H1 (cell line): ENCODE measurements around the gene DGKI. TPM values are rescaled to one million over a fixed set of nuclear protein-coding genes. Genes with fewer than 3 reads are reported as not detected.

Source experiments
- CTCF ChIA-PET: fragments of 300-600 bp; sonication (Branson Sonifier 250); formaldehyde crosslinking; loops from one replicate; lab custom pipeline; 2021; ENCODE audit not compliant: partially characterized antibody; lab: Charles Lee
- POLR2A ChIA-PET: fragments of 300-600 bp; sonication (Branson Sonifier 250); formaldehyde crosslinking; loops from one replicate; lab custom pipeline; 2021; ENCODE audit warnings: inconsistent platforms; ENCODE audit not compliant: partially characterized antibody; lab: Charles Lee
- DNase-seq, 2 experiments: peaks; one replicate each; pipeline versions ENCODE4 v3.0.0 to v3.0.0-alpha.2; 2010 to 2022; ENCODE audit warnings: low spot score in 2 of 2, low read depth in 1 of 2, mixed read lengths in 1 of 2
- FAIRE-seq: peaks from 2 replicates; lab custom pipeline; 2011; peaks lifted over from hg19 to GRCh38; lab: Jason Lieb, UNC
- H2AFZ ChIP-seq: 2 replicates; pipeline ENCODE4 v1.8.1; 2012; ENCODE audit warnings: low read length, inconsistent platforms
- H2AK5ac ChIP-seq: 2 replicates; pipeline ENCODE4 v1.6.1; 2013; ENCODE audit warnings: low read depth, low read length
- H2BK120ac ChIP-seq: replicated peaks from 2 replicates; pipeline ENCODE3; 2013; ENCODE audit warnings: low read depth, low read length, inconsistent platforms
- H2BK12ac ChIP-seq: 2 replicates; pipeline ENCODE4 v1.6.1; 2013; ENCODE audit warnings: low read depth, low read length
- H2BK15ac ChIP-seq: 2 replicates; pipeline ENCODE4 v1.6.1; 2013; ENCODE audit warnings: low read length
- H2BK20ac ChIP-seq: 2 replicates; pipeline ENCODE4 v1.6.1; 2013; ENCODE audit warnings: low read length
- H2BK5ac ChIP-seq: 2 replicates; pipeline ENCODE4 v1.6.1; 2013; ENCODE audit warnings: low read depth, low read length
- H3K14ac ChIP-seq: 2 replicates; pipeline ENCODE4 v1.6.1; 2013; ENCODE audit warnings: inconsistent platforms; ENCODE audit not compliant: insufficient read length
- H3K18ac ChIP-seq: 2 replicates; pipeline ENCODE4 v1.6.1; 2013; ENCODE audit warnings: low read length; ENCODE audit errors: extremely low read depth
- H3K23ac ChIP-seq: 2 replicates; pipeline ENCODE4 v1.6.1; 2013; ENCODE audit warnings: inconsistent platforms; ENCODE audit not compliant: insufficient read length
- H3K23me2 ChIP-seq: 2 replicates; pipeline ENCODE4 v1.6.1; 2013; ENCODE audit warnings: low read depth, low read length
- H3K27ac ChIP-seq: 2 replicates; pipeline ENCODE4 v1.6.1; 2011; ENCODE audit warnings: low read depth, low read length, inconsistent platforms
- H3K27me3 ChIP-seq, 4 experiments: replicated peaks in 1 of 4; 1 replicate in 1 of 4; 2 replicates in 3 of 4; pipeline versions ENCODE4 v1.6.1 to v1.8.1; 2011 to 2013; ENCODE audit warnings: low read length in 3 of 4, mild to moderate bottlenecking in 3 of 4, inconsistent platforms in 2 of 4, mixed read lengths in 2 of 4, moderate library complexity in 1 of 4; ENCODE audit not compliant: control insufficient read depth in 3 of 4, insufficient read depth in 3 of 4; ENCODE audit errors: extremely low read depth in 1 of 4
- H3K36me3 ChIP-seq, 4 experiments: 2 replicates each; pipeline versions ENCODE4 v1.6.1 to v1.8.1; 2011 to 2013; ENCODE audit warnings: mild to moderate bottlenecking in 4 of 4, low read length in 3 of 4, moderate library complexity in 2 of 4, control low read depth in 1 of 4, inconsistent platforms in 1 of 4; ENCODE audit not compliant: insufficient read depth in 4 of 4, control insufficient read depth in 2 of 4
- H3K4ac ChIP-seq: replicated peaks from 2 replicates; pipeline ENCODE3; 2013; ENCODE audit warnings: low read length, low read depth, mixed read lengths, inconsistent platforms; ENCODE audit not compliant: insufficient read length
- H3K4me1 ChIP-seq, 4 experiments: replicated peaks in 1 of 4; 1 replicate in 1 of 4; 2 replicates in 3 of 4; pipeline versions ENCODE4 v1.6.1 to v1.8.1; 2011 to 2013; ENCODE audit warnings: low read length in 3 of 4, inconsistent platforms in 2 of 4, mixed read lengths in 1 of 4; ENCODE audit not compliant: insufficient read depth in 4 of 4, control insufficient read depth in 3 of 4
- H3K4me2 ChIP-seq, 2 experiments: 2 replicates each; pipeline versions ENCODE4 v1.6.1 to v1.8.1; 2011 to 2013; ENCODE audit warnings: low read depth in 2 of 2, low read length in 2 of 2, control low read depth in 1 of 2, inconsistent platforms in 1 of 2, mild to moderate bottlenecking in 1 of 2; ENCODE audit not compliant: insufficient read depth in 1 of 2
- H3K4me3 ChIP-seq, 4 experiments: fragments of 200-600, 300-600 bp in 1 of 4; sonication (generic), shearing (Covaris generic), sonication (Bioruptor Twin) in 1 of 4; 2 replicates each; pipeline versions ENCODE4 v1.5.1 to v1.8.1; 2011 to 2016; ENCODE audit warnings: low read length in 4 of 4, low read depth in 3 of 4, control low read depth in 2 of 4, inconsistent platforms in 2 of 4, mild to moderate bottlenecking in 2 of 4, mixed read lengths in 1 of 4, moderate library complexity in 1 of 4; ENCODE audit not compliant: insufficient read depth in 2 of 4; ENCODE audit errors: extremely low read depth in 1 of 4
- H3K56ac ChIP-seq: replicated peaks from 2 replicates; pipeline ENCODE3; 2013; ENCODE audit warnings: low read depth, mild to moderate bottlenecking, mixed read lengths, low read length, inconsistent platforms; ENCODE audit not compliant: insufficient read length
- H3K79me1 ChIP-seq: 2 replicates; pipeline ENCODE4 v1.6.1; 2013; ENCODE audit warnings: low read depth, low read length, control low read depth
- H3K79me2 ChIP-seq, 2 experiments: 2 replicates each; pipeline versions ENCODE4 v1.6.1 to v1.8.1; 2012 to 2013; ENCODE audit warnings: low read length in 2 of 2, mild to moderate bottlenecking in 2 of 2, inconsistent platforms in 1 of 2; ENCODE audit not compliant: insufficient read depth in 2 of 2, control insufficient read depth in 1 of 2
- H3K9ac ChIP-seq, 4 experiments: replicated peaks in 1 of 4; 1 replicate in 1 of 4; 2 replicates in 3 of 4; pipeline versions ENCODE4 v1.6.1 to v1.8.1; 2011 to 2013; ENCODE audit warnings: low read depth in 3 of 4, low read length in 3 of 4, control low read depth in 2 of 4, mild to moderate bottlenecking in 2 of 4, moderate library complexity in 2 of 4, inconsistent platforms in 1 of 4; ENCODE audit errors: extremely low read depth in 1 of 4
- H3K9me3 ChIP-seq, 2 experiments: 2 replicates each; pipeline versions ENCODE4 v1.6.1 to v1.8.1; 2012 to 2013; ENCODE audit warnings: mild to moderate bottlenecking in 2 of 2, moderate library complexity in 2 of 2, control low read depth in 1 of 2, inconsistent platforms in 1 of 2, low read depth in 1 of 2, low read length in 1 of 2, mixed read lengths in 1 of 2; ENCODE audit not compliant: insufficient read depth in 2 of 2
- H4K20me1 ChIP-seq, 2 experiments: replicated peaks in 1 of 2; 2 replicates each; pipeline versions ENCODE3 to v1.8.1; 2011 to 2013; ENCODE audit warnings: inconsistent platforms in 2 of 2, low read length in 2 of 2, mild to moderate bottlenecking in 1 of 2; ENCODE audit not compliant: insufficient read depth in 2 of 2, control insufficient read depth in 1 of 2
- H4K5ac ChIP-seq: 2 replicates; pipeline ENCODE4 v1.6.1; 2013; ENCODE audit warnings: low read length, low read depth, mixed read lengths, inconsistent platforms; ENCODE audit not compliant: insufficient read length
- H4K8ac ChIP-seq: 2 replicates; pipeline ENCODE4 v1.8.0; 2013; ENCODE audit warnings: mild to moderate bottlenecking, moderate library complexity, low read length, inconsistent platforms; ENCODE audit not compliant: insufficient read depth; ENCODE audit errors: extremely low read depth
- H4K91ac ChIP-seq: replicated peaks from 2 replicates; pipeline ENCODE3; 2013; ENCODE audit warnings: low read length, mixed read lengths, inconsistent platforms; ENCODE audit not compliant: insufficient read length
- CREB1 ChIP-seq: IDR thresholded peaks from 2 replicates; pipeline ENCODE4 v1.6.1; 2012; ENCODE audit warnings: inconsistent platforms
- EGR1 ChIP-seq: IDR thresholded peaks from 2 replicates; pipeline ENCODE4 v1.6.1; 2011; ENCODE audit warnings: low read depth, low read length, borderline replicate concordance
- GABPA ChIP-seq: IDR thresholded peaks from 2 replicates; pipeline ENCODE4 v1.6.1; 2011; ENCODE audit warnings: mild to moderate bottlenecking, low read length, moderate library complexity, borderline replicate concordance; ENCODE audit not compliant: insufficient read depth
- MAFK ChIP-seq: IDR thresholded peaks from 2 replicates; pipeline ENCODE4 v1.6.1; 2012; ENCODE audit warnings: low read depth, mild to moderate bottlenecking, improper control_type of control experiment, low read length
- POLR2AphosphoS5 ChIP-seq: IDR thresholded peaks from 2 replicates; pipeline ENCODE4 v1.6.1; 2011; ENCODE audit warnings: low read depth, low read length
- RNF2 ChIP-seq: fragments of 200-900, 300-1000 bp; sonication (generic); IDR thresholded peaks from 2 replicates; pipeline ENCODE4 v1.7.1; 2016; ENCODE audit warnings: borderline replicate concordance, low read depth, mild to moderate bottlenecking, antibody characterized with exemption, low read length; ENCODE audit not compliant: poor library complexity, severe bottlenecking; ENCODE audit errors: missing control alignments
- SIN3A ChIP-seq, 2 experiments: IDR thresholded peaks in 1 of 2; conservative IDR thresholded peaks in 1 of 2; 2 replicates each; pipeline ENCODE4 v1.6.1; 2011 to 2012; ENCODE audit warnings: low read length in 2 of 2, improper control_type of control experiment in 1 of 2, low read depth in 1 of 2, mild to moderate bottlenecking in 1 of 2
- SRF ChIP-seq: IDR thresholded peaks from 2 replicates; pipeline ENCODE4 v1.6.1; 2011; ENCODE audit warnings: mild to moderate bottlenecking, low read depth, low read length, moderate library complexity
- TAF7 ChIP-seq: optimal IDR thresholded peaks from 2 replicates; pipeline ENCODE3; 2011; ENCODE audit warnings: low read depth, mild to moderate bottlenecking, inconsistent platforms, low read length, moderate library complexity, borderline replicate concordance
- YY1 ChIP-seq: IDR thresholded peaks from 2 replicates; pipeline ENCODE4 v1.6.1; 2011; ENCODE audit warnings: low read depth, mild to moderate bottlenecking, low read length
- ZNF274 ChIP-seq: IDR thresholded peaks from 2 replicates; pipeline ENCODE4 v1.7.0; 2012; ENCODE audit warnings: low read length, borderline replicate concordance; ENCODE audit errors: extremely low read depth
- polyA plus RNA-seq, 7 experiments: library from polyadenylated mRNA; depleted of rRNA in 3 of 7; stranded (reverse) in 5 of 7; unstranded in 2 of 7; fragments of >200 nt in 5 of 7; fragments of 200-250 nt in 2 of 7; gene quantifications; 1 replicate in 5 of 7; 2 replicates in 1 of 7; 4 replicates in 1 of 7; pipeline versions ENCODE4 v1.2.1 to v1.2.3, GENCODE V29; 2011 to 2013; ENCODE audit warnings: missing spikeins in 2 of 7, mixed read lengths in 2 of 7
- total RNA-seq: library from RNA; stranded (reverse); fragmentation: NEBNext Ultra II Directional; extraction: Animal tissue kit (Norgen Biotek cat#: 25700); gene quantifications from 2 replicates; pipeline ENCODE4 v1.2.1, GENCODE V29; 2021
- TF ChIP-seq, protein P1 (sequence below): IDR thresholded peaks from 2 replicates; pipeline ENCODE4 v1.6.1; 2012; ENCODE audit warnings: inconsistent platforms
- TF ChIP-seq, protein P2 (sequence below): IDR thresholded peaks from 2 replicates; pipeline ENCODE4 v1.6.1; 2012; ENCODE audit warnings: low read length, inconsistent platforms

DGKI gene
- total and polyA plus RNA-seq, 2 of the 8 experiments (the other 6 are each of a cell fraction or from before 2014, with no cell fraction given) = 0.20 to 0.71 TPM

DNA sequence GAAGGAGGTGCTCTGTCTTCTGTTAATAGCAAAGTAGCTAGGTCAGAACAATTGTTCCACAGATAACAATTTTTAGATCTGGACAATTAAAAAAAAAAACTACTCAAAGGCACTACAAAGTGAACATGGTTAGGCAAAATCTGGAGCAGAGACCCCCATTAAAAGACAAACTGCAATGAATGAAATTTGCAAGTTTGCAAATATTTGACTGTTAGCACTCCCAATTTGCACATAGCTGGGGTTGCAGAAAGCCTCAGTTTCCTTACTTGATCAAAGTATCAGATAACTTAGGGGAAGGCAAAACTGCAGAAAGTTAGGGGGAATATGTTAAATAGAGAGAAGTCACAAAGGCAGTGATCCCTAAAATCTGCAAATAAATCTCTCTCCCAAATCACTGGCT is 68.3 kb downstream of the DGKI start:
- Histone ChIP-seq H3K23ac (no peak overlapping the region), H2BK5ac (no peak overlapping the region), H2BK20ac (no peak overlapping the region), H3K27me3 (no peaks in the 10 kb centered on the region), H3K23me2 (no peaks in the 10 kb centered on the region), H4K5ac (no peak overlapping the region), H3K56ac (no peak overlapping the region), H2AFZ (no peak overlapping the region), H3K18ac (no peak overlapping the region), H4K91ac (no peak overlapping the region), H3K9ac (no peak overlapping the region), H3K4me1 (peaks cover 0 to 3% (median 0%) of the 10 kb centered on the region in 4 experiments; a peak in 1 of 7 replicates), H2BK15ac (no peak overlapping the region), H3K4me3 (no peak overlapping the region), H3K79me2 (no peaks in the 10 kb centered on the region), H3K4me2 (no peak overlapping the region), H2BK120ac (no peak overlapping the region), H3K14ac (no peak overlapping the region), H3K36me3 (no peaks in the 10 kb centered on the region), H4K8ac (no peak overlapping the region), H4K20me1 (no peaks in the 10 kb centered on the region), H3K9me3 (no peaks in the 10 kb centered on the region), H3K79me1 (no peaks in the 10 kb centered on the region), H3K27ac (no peak overlapping the region), H3K4ac (no peak overlapping the region), H2BK12ac (no peak overlapping the region), H2AK5ac (no peak overlapping the region)
- ChIA-PET POLR2A (no interaction called here), CTCF (interaction anchor here (0.6 kb wide), 1 partner anchor 54 kb away, joined by 3 read pairs; no protein-coding TSS in a partner anchor)
- DNase-seq = no peak
- FAIRE-seq = no peak
- TF ChIP-seq GABPA = no peak
- no peak for TF ChIP-seq ZNF274
- TF ChIP-seq SRF = no peak
- TF ChIP-seq, protein P1, sequence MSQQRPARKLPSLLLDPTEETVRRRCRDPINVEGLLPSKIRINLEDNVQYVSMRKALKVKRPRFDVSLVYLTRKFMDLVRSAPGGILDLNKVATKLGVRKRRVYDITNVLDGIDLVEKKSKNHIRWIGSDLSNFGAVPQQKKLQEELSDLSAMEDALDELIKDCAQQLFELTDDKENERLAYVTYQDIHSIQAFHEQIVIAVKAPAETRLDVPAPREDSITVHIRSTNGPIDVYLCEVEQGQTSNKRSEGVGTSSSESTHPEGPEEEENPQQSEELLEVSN = no peak
- no peak for TF ChIP-seq YY1
- TF ChIP-seq POLR2AphosphoS5 = no peak
- TF ChIP-seq MAFK = no peak
- TF ChIP-seq RNF2 = no peak
- no peak for TF ChIP-seq SIN3A (conservative IDR thresholded peaks at IDR 0.05 in 1 of 2, IDR thresholded peaks at IDR 0.05 in 1 of 2; ENCODE audit: low read depth in 1 of 2, low read length in 2 of 2)
- no peak for TF ChIP-seq TAF7
- TF ChIP-seq, protein P2, sequence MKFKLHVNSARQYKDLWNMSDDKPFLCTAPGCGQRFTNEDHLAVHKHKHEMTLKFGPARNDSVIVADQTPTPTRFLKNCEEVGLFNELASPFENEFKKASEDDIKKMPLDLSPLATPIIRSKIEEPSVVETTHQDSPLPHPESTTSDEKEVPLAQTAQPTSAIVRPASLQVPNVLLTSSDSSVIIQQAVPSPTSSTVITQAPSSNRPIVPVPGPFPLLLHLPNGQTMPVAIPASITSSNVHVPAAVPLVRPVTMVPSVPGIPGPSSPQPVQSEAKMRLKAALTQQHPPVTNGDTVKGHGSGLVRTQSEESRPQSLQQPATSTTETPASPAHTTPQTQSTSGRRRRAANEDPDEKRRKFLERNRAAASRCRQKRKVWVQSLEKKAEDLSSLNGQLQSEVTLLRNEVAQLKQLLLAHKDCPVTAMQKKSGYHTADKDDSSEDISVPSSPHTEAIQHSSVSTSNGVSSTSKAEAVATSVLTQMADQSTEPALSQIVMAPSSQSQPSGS = no peak
- TF ChIP-seq CREB1 = no peak
- no peak for TF ChIP-seq EGR1
